ENCODE data around the gene KCNMB4. TPM values are rescaled to one million over a fixed set of nuclear protein-coding genes. Genes with fewer than 3 reads are reported as not detected.

KCNMB4 gene
- total RNA-seq, 1 donor from 2014 or later: 1.6 TPM

GRCh38 chr12:70430400-70430799 is 64.3 kb downstream of the KCNMB4 start:
- DNase-seq (ENCODE audit: low read depth): no peak

DNA sequence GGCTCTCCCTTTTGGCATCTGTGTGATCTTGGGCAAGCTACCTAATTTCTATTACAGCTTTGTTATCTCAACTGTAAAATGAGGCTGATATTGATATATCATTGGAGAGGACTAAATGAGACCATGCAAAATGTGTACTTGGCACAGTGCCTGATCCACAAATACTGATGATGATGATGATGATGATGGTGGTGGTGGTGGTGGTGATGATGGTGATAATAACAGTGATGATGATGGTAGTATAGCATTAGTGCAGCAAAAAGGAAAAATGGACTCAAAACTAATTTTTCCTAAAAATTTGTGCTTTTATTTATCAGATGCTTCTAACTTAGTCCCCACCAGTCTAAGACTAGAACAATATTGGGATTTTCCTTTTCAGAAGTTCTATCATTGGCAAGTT is 70.7 kb downstream of the KCNMB4 start:
- no peak for DNase-seq (ENCODE audit: low read depth)

DNA sequence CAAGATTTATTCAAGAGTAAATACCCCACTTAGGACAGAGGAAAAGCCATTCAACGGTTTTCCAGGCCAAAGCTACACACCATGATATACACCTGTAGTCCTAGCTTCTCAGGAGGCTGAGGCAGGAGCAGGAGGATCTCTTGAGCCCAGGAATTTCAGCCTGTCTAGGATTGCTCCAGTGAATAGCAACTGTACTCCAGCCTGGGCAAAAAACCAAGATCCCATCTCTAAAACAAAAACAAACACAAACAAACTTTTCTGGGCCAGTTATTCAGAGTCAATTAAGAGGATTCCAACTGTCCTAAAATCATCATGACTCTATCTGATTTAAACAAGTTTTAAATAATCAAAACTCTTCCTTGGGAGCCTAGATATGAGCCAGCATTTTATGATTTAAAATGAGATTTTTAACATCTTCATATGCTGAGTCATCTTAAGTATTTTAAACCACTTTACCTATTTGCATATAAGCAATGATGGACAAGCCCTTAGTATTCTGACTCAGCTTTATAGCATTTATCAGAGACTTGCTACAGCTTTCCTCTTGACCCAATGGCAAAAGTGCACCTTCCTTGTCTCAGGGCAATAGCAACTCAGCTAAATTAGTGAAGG is 77.1 kb downstream of the KCNMB4 start:
- no peak for DNase-seq (ENCODE audit: low read depth)

DNA sequence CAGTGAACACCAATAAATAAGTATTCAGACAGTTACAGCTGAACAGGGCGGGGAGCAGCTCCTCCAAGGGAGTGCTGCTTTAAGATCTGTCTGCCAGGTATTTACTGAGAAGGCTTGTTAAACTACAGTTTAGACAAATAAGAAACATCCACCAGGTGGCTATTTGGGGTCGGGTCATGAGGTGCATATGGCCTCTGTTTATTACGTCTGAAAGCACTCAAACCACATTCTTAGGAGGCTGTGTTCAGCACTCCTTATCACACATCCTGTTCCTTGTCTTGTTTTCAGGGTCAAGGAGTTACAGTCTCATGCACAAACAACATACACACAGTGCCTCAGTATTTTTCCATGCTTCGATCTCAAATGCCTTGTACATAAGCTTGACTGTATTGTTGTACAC is 78.8 kb downstream of the KCNMB4 start:
- no peak for DNase-seq (ENCODE audit: low read depth)

DNA sequence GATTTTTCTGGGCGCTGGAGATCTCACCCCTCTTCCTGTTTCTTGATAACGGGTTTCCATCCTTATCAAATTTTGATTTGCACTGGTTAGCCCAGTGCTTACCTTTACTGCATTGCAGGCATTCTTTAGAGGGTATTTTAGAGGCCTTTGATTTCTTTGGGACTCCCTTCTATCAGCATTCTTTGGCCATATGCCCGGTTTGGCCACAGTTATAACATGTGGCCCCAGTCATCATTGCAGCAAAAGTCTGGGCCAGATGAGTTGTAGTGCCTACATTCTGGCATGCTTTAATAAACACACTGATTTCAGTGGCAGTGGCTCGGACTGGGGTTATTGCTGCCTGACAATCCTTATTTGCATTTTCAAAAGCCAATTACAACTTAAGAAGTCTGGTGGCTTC is 82.3 kb downstream of the KCNMB4 start:
- DNase-seq (ENCODE audit: low read depth): peak; percentile 19

DNA sequence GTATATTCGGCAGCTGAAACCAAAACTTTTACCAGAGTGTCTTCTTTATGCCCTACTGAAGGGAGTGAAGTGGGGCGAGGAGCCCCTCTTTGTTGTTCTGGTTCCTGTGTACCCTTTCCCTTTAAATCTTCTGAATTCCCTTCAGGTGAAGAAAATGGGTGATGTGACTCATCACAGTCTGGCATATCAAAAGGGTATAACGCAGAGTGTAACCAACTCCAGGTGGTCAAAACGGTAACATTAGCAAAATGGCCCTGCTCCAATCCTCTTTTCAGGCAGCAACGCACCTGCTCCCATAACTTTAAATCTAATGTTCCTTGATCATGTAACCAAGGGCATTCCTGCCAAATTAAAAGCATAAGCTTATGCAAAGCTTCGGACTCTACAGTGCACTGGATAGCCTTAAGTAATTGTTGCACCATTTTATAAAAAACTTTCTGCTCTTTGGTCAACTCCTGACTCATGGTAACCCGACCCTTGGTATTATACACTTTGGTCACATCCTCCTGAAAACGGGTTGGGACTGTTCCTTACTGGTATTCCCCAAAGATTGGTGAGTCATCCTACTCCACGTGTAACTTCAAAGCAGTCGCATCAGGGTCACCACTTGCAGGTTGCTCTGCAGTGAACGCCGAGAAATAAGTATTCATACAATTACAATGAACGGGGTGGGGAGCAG is 83.1 kb downstream of the KCNMB4 start:
- no peak for DNase-seq (ENCODE audit: low read depth)

DNA sequence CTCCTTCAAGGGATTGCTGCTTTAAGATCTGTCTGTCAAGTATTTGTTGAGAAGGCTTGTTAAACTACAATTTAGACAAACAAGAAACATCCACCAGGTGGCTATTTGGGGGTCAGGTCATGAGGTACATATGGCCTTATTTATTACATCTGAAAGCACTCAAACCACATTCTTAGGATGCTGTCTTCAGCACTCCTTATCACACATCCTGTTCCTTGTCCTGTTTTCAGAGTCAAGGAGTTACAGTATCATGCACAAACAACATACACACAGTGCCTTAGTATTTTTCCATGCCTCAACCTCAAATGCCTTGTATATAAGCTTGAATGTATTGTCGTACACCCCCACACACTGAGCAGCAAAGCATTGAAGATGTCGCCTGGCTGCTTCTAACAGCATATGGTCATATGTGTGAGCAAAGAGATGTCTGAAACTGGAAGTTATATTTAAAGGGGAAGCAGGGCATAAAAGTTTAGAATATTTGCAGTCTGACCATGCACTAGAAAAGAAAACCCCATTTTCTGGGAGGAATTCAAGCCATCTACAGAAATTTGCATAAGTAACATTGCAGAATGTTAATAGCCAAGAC is 83.8 kb downstream of the KCNMB4 start:
- no peak for DNase-seq (ENCODE audit: low read depth)

DNA sequence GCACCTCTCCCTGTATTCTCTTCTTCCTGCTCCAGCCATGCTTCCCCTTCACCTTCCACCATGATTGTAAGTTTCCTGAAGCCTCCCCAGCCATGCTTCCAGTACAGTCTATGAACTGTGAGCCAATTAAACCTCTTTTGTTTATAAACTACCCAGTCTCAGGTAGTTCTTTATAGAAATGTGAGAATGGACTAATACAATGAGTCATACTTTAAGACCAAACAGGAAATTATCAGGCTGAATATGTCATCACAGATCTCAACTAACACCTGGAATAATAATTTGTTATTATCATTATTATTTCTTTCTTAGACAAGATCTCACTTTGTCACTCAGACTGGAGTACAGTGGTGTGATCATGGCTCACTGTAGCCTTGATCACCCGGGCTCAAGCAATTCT is 85.4 kb downstream of the KCNMB4 start:
- no peak for DNase-seq (ENCODE audit: low read depth)

GRCh38 chr12:70456953-70457352 is 90.9 kb downstream of the KCNMB4 start:
- DNase-seq (ENCODE audit: low read depth): no peak

DNA sequence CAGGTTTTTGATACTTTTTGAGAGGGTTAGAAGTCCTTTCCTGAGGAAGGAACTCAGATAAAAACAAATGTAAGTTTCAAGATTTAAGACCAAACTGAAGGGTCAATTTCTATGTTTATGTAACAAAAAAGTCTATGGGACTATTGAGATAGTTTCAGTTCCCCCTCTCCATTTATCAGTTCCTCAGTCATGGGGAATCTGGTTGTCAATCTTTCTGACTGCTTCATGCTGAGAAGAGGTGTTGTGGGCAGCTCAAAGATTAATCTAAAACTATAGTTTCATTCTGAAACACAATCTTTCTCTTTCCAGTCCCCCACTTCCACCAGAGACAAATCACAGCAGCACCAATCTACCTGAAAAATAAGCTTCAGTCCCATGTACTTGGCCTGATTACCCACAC is 93.7 kb downstream of the KCNMB4 start:
- DNase-seq (ENCODE audit: low read depth): no peak

DNA sequence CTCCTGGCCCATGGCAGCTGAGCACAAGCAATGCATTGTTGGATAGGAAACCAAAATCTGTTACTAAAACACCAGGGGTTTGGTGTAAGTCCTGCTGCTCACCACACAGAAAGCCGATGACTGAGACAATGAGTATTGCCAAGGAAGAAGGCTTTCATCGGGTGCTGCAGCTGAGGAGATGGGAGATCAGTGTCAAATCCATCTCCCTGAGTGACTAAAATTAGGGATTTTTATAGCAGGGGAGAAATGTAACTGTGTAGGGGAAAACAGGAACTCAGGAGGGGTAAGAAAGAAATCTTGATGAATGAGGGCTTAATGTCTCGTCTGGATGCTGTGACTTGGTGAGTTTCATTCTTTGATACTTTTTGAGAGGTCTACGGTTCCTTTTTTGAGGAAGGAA is 97.9 kb downstream of the KCNMB4 start:
- no peak for DNase-seq (ENCODE audit: low read depth)

DNA sequence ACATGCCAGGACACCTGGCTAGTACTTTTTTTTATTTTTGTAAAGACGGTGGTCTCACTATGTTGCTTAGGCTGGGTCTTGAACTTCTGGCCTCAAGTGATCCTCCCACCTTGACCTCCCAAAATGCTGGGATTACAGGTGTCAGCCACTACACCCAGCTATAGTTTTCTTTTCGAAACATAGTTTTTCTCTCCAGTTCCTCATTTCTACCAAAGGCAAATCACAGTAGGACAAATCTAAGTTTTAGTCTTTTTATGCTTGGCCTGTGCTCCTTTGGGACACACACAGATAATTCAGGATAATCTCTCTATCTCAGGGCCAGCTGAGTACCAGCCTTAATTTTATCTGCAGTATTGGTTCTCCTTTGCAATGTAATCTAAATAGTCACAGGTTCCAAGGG is 100.7 kb downstream of the KCNMB4 start:
- no peak for DNase-seq (ENCODE audit: low read depth)

GRCh38 chr12:70467476-70467875 is 101.4 kb downstream of the KCNMB4 start:
- DNase-seq (ENCODE audit: low read depth): no peak

DNA sequence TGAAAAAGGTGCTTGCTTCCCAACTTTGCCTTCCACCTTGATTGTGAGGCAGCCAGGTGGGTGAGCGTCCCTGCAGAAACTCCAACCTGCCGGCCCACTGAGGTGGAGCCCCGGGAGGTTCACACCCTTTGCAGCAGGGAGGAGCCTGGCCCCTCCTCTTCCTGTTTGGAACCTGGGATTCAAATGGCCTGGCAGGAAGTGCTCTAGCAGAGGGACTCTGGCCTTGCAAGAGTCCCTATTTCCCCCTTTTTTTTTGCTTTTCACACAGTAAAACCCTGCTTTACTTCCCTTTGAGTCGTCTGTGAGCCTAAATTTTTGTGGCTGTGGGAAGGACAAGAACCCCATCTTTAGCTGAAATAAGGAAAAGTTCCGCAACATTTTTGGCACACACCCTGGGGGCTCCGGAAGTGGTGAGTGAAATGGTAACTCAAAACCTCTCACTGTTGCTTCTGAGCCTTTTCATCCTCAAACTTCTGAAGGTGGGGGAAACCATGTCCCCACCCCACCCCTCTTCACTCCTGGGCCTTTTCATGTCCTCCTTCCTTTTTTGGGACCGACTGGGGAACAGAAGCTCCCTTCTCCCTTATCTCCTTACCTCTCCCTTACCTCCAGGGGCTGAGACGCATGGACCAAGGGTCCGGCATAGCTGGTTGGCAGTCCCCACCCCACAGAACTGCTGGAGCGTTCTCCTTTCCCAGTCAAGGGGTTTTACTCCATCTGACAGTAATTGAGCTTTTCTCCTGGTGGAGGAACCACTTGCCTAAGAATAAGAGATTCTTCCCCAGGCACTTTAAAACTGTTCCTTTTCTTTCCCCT is 102.0 kb downstream of the KCNMB4 start:
- DNase-seq (ENCODE audit: low read depth): no peak

DNA sequence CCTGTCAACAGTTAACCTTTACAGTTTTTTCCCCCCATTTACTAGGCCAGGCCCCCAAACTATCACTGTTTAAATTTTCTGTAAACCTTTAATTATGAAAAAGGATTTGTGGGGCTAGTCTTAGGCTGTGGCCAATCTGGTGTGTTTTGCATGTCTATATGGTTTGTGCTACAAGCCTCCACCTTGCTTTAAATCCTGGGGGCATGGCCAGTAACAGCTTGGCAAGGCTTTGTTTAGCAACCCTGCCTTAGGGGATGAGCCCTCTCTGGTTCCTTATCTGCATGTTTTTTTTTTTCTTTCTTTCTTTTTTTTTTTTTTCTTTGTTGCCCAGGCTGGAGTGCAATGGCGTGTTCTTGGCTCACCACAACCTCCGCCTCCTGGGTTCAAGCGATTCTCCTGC is 102.7 kb downstream of the KCNMB4 start:
- no peak for DNase-seq (ENCODE audit: low read depth)

GRCh38 chr12:70469221-70469820 is 103.2 kb downstream of the KCNMB4 start:
- DNase-seq (ENCODE audit: low read depth): no peak

DNA sequence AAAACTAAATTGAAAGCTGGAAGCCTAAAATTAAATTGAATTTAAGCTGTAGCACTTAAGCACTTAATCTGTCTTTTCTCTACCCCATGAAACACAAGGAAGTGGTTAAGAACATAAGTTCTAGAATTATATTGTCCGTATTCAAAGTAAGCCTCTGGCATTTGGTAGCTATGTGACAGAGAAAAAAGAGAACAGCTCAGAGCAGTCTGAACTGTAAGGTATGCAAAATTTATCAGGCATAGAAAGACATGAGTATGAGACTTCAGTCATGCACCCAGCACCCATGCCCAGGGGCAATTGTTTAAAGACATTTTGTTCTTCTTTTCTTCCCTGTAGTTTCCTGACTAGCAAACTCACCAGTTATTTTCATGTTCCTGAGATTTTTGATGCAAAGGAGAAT is 116.7 kb downstream of the KCNMB4 start:
- no peak for DNase-seq (ENCODE audit: low read depth)

Measured in myocyte (in vitro differentiated cells).